Stomach (tissue), 4 donors: ENCODE measurements around the gene TMEM132E.

Experiments
- CTCF ChIP-seq, 7 experiments: fragments of 450-650 bp in 4 of 7; fragments of 200-600 bp in 3 of 7; sonication (generic) in 3 of 7; IDR thresholded peaks; one replicate each; pipeline ENCODE4 v1.5.1; 2016 to 2019; ENCODE audit warnings: antibody characterized with exemption in 7 of 7, control low read depth in 2 of 7, mild to moderate bottlenecking in 1 of 7
- POLR2A ChIP-seq, 4 donors: fragments of 450-650 bp; IDR thresholded peaks; one replicate each; pipeline ENCODE4 v1.6.1; 2016; ENCODE audit warnings: antibody characterized with exemption in 4 of 4, control low read depth in 2 of 4, mild to moderate bottlenecking in 1 of 4, moderate library complexity in 1 of 4
- POLR2AphosphoS5 ChIP-seq, 3 donors: sonication (generic); formaldehyde crosslinking; IDR thresholded peaks; one replicate each; pipeline ENCODE4 v1.6.1; 2016; ENCODE audit warnings: antibody characterized with exemption in 3 of 3

GRCh38 chr17:34581446-34582184 is 2.2 kb downstream of the TMEM132E start:
- TF ChIP-seq CTCF (IDR thresholded peaks at IDR 0.05) (no peak), POLR2A (IDR thresholded peaks at IDR 0.05) (no peak), POLR2AphosphoS5 (IDR thresholded peaks at IDR 0.05) (no peak)
